ENCODE data around the gene STOX2. TPM values are rescaled to one million over a fixed set of nuclear protein-coding genes. Genes with fewer than 3 reads are reported as not detected.

STOX2 gene
- total and polyA plus RNA-seq, 2 of the 13 experiments (the other 11 are each of a cell fraction or from before 2014, with no cell fraction given), result 0.01 to 0.15 TPM

DNA sequence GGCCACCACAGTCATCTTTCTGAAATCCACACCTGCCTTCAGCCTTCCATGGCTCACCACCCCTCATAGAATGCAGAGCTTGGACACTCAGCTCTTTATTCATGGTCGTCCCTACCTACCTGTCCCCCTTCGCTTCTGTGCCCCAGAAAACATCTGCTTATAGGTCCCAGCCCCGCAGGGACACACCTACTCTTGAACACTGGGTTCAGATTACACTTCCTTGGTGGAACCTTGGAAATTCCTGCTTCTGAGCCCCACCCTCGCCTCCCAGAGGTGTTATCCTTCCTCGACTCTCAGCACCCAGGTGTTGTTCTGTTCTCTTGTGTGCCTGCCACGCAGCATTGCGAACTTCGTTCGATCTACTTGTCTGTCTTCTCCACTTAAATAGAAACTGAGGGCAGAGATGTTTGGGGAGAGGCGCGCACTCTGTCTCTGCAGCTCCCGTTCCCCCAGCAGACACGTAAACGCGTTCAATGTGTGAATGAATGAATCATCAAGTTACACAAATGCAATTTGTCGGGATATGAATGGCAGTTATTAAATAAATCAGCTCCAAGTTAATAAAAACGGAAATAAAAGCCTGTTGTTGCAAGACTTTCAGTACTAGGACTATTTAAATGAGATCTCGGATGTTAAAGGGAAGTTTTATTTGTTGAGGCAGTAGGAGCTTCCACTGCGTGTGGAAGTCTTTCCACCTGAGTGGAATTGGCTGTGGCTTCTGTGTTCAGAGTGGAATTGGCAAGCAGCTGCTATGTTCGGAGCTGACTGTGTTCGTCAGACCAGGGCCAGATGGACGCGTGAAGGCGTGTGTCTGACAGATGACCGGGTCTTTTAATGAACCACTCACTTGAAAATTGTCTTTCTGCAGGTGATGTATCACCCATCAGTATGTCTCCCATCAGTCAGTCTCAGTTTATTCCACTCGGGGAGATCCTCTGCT is 95.6 kb downstream of the STOX2 start:
- POLR2A ChIA-PET, result no interaction called here
- BruUV-seq (replicated peaks), result no TSS peak

DNA sequence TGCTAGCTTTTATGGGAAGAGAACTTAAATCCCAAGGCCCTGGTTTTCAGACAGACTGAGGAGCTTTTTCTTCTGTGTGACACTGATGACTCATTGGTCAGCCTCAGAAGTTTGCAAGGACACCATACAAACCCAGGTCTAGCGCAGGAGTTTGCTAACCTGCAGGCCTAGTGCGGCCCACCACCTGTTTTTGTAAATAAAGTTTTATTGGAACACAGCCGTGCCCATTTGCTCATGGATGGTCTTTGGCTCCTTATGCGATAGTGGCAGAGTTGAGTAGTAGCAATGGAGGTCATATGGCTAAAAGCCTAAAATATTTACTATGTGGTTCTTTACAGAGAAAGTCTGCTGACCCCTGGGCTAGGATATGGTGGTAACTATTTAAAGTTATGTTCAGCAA is 98.3 kb downstream of the STOX2 start:
- no TSS peak for BruUV-seq (replicated peaks)
- no peak overlapping the region for H3K27ac ChIP-seq (ENCODE audit: extremely low read length, insufficient read depth, low read length)
- intact Hi-C loops (cut with micrococcal nuclease; ENCODE audit: unreplicated experiment) (no loop called here), in situ Hi-C loops (cut with HindIII; ENCODE audit: extremely low pct_ligation_motif_present, low pct_unique_long_range_greater_than_20kb) (no loop called here)
- no peaks in the 10 kb centered on the region for H3K9me3 ChIP-seq (ENCODE audit: low read length)
- ChIA-PET CTCF (ENCODE audit: low intra/inter-chr PET ratio, low total read pairs) (no interaction called here), POLR2A (no interaction called here)
- ATAC-seq (no peak), DNase-seq (ENCODE audit: low spot score) (no peak), FAIRE-seq (no peak)
- H3K36me3 ChIP-seq (replicated peaks in 1 of 2; ENCODE audit: control insufficient read depth in 1 of 2, insufficient read depth in 2 of 2, low read length in 2 of 2), result no peaks in the 10 kb centered on the region
- no peaks in the 10 kb centered on the region for H4K20me1 ChIP-seq (ENCODE audit: insufficient read depth, low read length)
- 92% methylated on average over 4 of the region's 4 CpGs for WGBS (ENCODE audit: low lambda C conversion rate)
- H3K79me2 ChIP-seq (ENCODE audit: insufficient read depth, low read length), result no peaks in the 10 kb centered on the region
- no peak overlapping the region for H3K4me2 ChIP-seq (ENCODE audit: low read depth, low read length)
- H3K27me3 ChIP-seq (ENCODE audit: control insufficient read depth in 1 of 2, insufficient read depth in 2 of 2, low read length in 2 of 2), result no peaks in the 10 kb centered on the region; a peak in 1 of 5 replicates
- no peak overlapping the region for H2AFZ ChIP-seq (ENCODE audit: low read length)
- H3K4me3 ChIP-seq (replicated peaks in 1 of 3; ENCODE audit: insufficient read depth in 1 of 3, low read depth in 2 of 3, low read length in 3 of 3), result no peak overlapping the region
- H3K9ac ChIP-seq (ENCODE audit: insufficient read depth, low read depth, low read length), result no peak overlapping the region
- H3K4me1 ChIP-seq (ENCODE audit: insufficient read depth, low read length), result no peaks in the 10 kb centered on the region
- TF ChIP-seq, protein P1, sequence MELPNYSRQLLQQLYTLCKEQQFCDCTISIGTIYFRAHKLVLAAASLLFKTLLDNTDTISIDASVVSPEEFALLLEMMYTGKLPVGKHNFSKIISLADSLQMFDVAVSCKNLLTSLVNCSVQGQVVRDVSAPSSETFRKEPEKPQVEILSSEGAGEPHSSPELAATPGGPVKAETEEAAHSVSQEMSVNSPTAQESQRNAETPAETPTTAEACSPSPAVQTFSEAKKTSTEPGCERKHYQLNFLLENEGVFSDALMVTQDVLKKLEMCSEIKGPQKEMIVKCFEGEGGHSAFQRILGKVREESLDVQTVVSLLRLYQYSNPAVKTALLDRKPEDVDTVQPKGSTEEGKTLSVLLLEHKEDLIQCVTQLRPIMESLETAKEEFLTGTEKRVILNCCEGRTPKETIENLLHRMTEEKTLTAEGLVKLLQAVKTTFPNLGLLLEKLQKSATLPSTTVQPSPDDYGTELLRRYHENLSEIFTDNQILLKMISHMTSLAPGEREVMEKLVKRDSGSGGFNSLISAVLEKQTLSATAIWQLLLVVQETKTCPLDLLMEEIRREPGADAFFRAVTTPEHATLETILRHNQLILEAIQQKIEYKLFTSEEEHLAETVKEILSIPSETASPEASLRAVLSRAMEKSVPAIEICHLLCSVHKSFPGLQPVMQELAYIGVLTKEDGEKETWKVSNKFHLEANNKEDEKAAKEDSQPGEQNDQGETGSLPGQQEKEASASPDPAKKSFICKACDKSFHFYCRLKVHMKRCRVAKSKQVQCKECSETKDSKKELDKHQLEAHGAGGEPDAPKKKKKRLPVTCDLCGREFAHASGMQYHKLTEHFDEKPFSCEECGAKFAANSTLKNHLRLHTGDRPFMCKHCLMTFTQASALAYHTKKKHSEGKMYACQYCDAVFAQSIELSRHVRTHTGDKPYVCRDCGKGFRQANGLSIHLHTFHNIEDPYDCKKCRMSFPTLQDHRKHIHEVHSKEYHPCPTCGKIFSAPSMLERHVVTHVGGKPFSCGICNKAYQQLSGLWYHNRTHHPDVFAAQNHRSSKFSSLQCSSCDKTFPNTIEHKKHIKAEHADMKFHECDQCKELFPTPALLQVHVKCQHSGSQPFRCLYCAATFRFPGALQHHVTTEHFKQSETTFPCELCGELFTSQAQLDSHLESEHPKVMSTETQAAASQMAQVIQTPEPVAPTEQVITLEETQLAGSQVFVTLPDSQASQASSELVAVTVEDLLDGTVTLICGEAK (IDR thresholded peaks at IDR 0.05), result peak; percentile 32; the same call in 1 of the 2 replicates
- TF ChIP-seq, protein P1 (CRISPR knock-in tag; IDR thresholded peaks at IDR 0.05), result peak; percentile 95
- TF ChIP-seq TBL1XR1 (IDR thresholded peaks at IDR 0.05; ENCODE audit: borderline replicate concordance, low read length, partially characterized antibody), result no peak

More for the DNA sequence above, 95.6 kb downstream of the STOX2 start:
- WGBS (ENCODE audit: low lambda C conversion rate), result 67% methylated on average over 26 of the region's 26 CpGs
- Histone ChIP-seq H3K79me2 (ENCODE audit: insufficient read depth, low read length) (no peaks in the 10 kb centered on the region), H3K4me3 (replicated peaks in 1 of 3; ENCODE audit: insufficient read depth in 1 of 3, low read depth in 2 of 3, low read length in 3 of 3) (no peak overlapping the region), H3K27me3 (ENCODE audit: control insufficient read depth in 1 of 2, insufficient read depth in 2 of 2, low read length in 2 of 2) (no peaks in the 10 kb centered on the region), H4K20me1 (ENCODE audit: insufficient read depth, low read length) (no peaks in the 10 kb centered on the region), H3K4me1 (ENCODE audit: insufficient read depth, low read length) (no peaks in the 10 kb centered on the region), H2AFZ (ENCODE audit: low read length) (no peak overlapping the region), H3K36me3 (replicated peaks in 1 of 2; ENCODE audit: control insufficient read depth in 1 of 2, insufficient read depth in 2 of 2, low read length in 2 of 2) (no peaks in the 10 kb centered on the region), H3K9me3 (ENCODE audit: low read length) (no peaks in the 10 kb centered on the region), H3K27ac (ENCODE audit: extremely low read length, insufficient read depth, low read length) (no peak overlapping the region), H3K4me2 (ENCODE audit: low read depth, low read length) (no peak overlapping the region), H3K9ac (ENCODE audit: insufficient read depth, low read depth, low read length) (no peak overlapping the region)
- intact Hi-C loops (cut with micrococcal nuclease; ENCODE audit: unreplicated experiment) (no loop called here), in situ Hi-C loops (cut with HindIII; ENCODE audit: extremely low pct_ligation_motif_present, low pct_unique_long_range_greater_than_20kb) (no loop called here)
- TF ChIP-seq KDM5A (IDR thresholded peaks at IDR 0.05; ENCODE audit: borderline replicate concordance, low read length) (no peak), ZNF234 (CRISPR knock-in tag; conservative IDR thresholded peaks at IDR 0.05) (no peak), ZNF563 (CRISPR knock-in tag; IDR thresholded peaks at IDR 0.05) (no peak), ZNF343 (CRISPR knock-in tag; IDR thresholded peaks at IDR 0.05) (no peak), POLR2AphosphoS2 (IDR thresholded peaks at IDR 0.05; ENCODE audit: low read depth, low read length) (no peak), ZNF557 (CRISPR knock-in tag; IDR thresholded peaks at IDR 0.05) (no peak), ZSCAN9 (CRISPR knock-in tag; IDR thresholded peaks at IDR 0.05; ENCODE audit: borderline replicate concordance) (no peak), SOX5 (CRISPR knock-in tag; IDR thresholded peaks at IDR 0.05; ENCODE audit: borderline replicate concordance) (no peak), ZIK1 (CRISPR knock-in tag; IDR thresholded peaks at IDR 0.05; ENCODE audit: borderline replicate concordance, low read depth) (no peak), BHLHE40 (IDR thresholded peaks at IDR 0.05; ENCODE audit: low read length) (no peak)
- CTCF ChIA-PET (ENCODE audit: low intra/inter-chr PET ratio, low total read pairs), result no interaction called here
- ATAC-seq (no peak), FAIRE-seq (no peak), DNase-seq (ENCODE audit: low spot score) (no peak)
